Measurements from ENCODE around the gene P2RX1.
A peak's percentile ranks its signal among the peaks of the same experiment; 100 is the strongest.

Gene P2RX1

DNA sequence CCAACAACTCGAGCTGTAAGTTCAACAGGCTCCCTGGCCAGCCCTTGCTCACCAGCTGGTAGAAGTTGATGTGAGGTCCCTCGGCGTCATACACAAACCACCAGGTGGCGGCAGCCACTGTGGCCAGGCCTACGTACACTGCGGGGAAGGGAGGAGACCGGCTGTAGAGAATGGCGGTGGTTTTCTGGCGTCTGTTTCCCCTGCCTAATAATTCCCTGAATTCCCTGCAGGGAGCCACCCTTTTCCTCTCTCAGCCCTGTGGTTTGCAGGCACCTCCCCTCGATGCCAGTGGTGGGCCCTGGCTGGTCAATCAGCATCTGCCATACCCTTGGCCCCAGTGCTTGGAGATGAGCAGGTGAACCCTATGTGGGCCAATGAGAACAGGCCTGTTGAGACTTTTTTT lies 18.9 kb upstream of the P2RX1 start:
- no peak overlapping the region for H3K4me3 ChIP-seq (ENCODE audit: low read length)
- no peak overlapping the region for H3K4me2 ChIP-seq (ENCODE audit: low read length)
- peaks cover 4% of the 10 kb centered on the region; the same call in 1 of the 2 replicates for H4K20me1 ChIP-seq (ENCODE audit: control insufficient read depth, insufficient read depth, low read depth, low read length)
- peaks cover 91% of the 10 kb centered on the region for H3K36me3 ChIP-seq (ENCODE audit: control insufficient read depth, low read length)
- H3K9me2 ChIP-seq (replicated peaks; ENCODE audit: control insufficient read depth, low read length): no peaks in the 10 kb centered on the region
- no peaks in the 10 kb centered on the region for H3K4me1 ChIP-seq (ENCODE audit: control insufficient read depth, low read length)
- H3F3A ChIP-seq (ENCODE audit: control insufficient read depth, insufficient read depth): no peaks in the 10 kb centered on the region
- H3K27ac ChIP-seq (ENCODE audit: low read depth, low read length): no peak overlapping the region
- H3K79me2 ChIP-seq (ENCODE audit: control insufficient read depth, low read length): no peaks in the 10 kb centered on the region; the same call in 1 of the 2 replicates
- no peaks in the 10 kb centered on the region for H3K27me3 ChIP-seq (ENCODE audit: control insufficient read depth, low read length)
- TF ChIP-seq CTCF (IDR thresholded peaks at IDR 0.05; ENCODE audit: low read depth, low read length, poor library complexity, severe bottlenecking) (peak; percentile 63), EZH2phosphoT487 (IDR thresholded peaks at IDR 0.05; ENCODE audit: borderline replicate concordance, low read length) (no peak)
- no peaks in the 10 kb centered on the region for H3K9me3 ChIP-seq (ENCODE audit: control insufficient read depth, insufficient read depth, low read length)

GRCh38 chr17:3929764-3930163 lies 13.5 kb upstream of the P2RX1 start:
- H3K9me3 ChIP-seq (ENCODE audit: control insufficient read depth, insufficient read depth, low read length): no peaks in the 10 kb centered on the region
- peaks cover 92% of the 10 kb centered on the region for H3K36me3 ChIP-seq (ENCODE audit: control insufficient read depth, low read length)
- no peak overlapping the region for H3K4me2 ChIP-seq (ENCODE audit: low read length)
- H3K27ac ChIP-seq (ENCODE audit: low read depth, low read length): no peak overlapping the region
- H3K4me1 ChIP-seq (ENCODE audit: control insufficient read depth, low read length): peaks cover 3% of the 10 kb centered on the region; the same call in 1 of the 2 replicates
- no peak overlapping the region for H3K4me3 ChIP-seq (ENCODE audit: low read length)
- TF ChIP-seq EZH2phosphoT487 (IDR thresholded peaks at IDR 0.05; ENCODE audit: borderline replicate concordance, low read length): no peak
- no peak for TF ChIP-seq CTCF (IDR thresholded peaks at IDR 0.05; ENCODE audit: low read depth, low read length, poor library complexity, severe bottlenecking)
- H4K20me1 ChIP-seq (ENCODE audit: control insufficient read depth, insufficient read depth, low read depth, low read length): no peaks in the 10 kb centered on the region
- no peaks in the 10 kb centered on the region for H3K9me2 ChIP-seq (replicated peaks; ENCODE audit: control insufficient read depth, low read length)
- H3K79me2 ChIP-seq (ENCODE audit: control insufficient read depth, low read length): no peaks in the 10 kb centered on the region
- no peaks in the 10 kb centered on the region for H3K27me3 ChIP-seq (ENCODE audit: control insufficient read depth, low read length)
- peaks cover 10% of the 10 kb centered on the region; the same call in 1 of the 2 replicates for H3F3A ChIP-seq (ENCODE audit: control insufficient read depth, insufficient read depth)

DNA sequence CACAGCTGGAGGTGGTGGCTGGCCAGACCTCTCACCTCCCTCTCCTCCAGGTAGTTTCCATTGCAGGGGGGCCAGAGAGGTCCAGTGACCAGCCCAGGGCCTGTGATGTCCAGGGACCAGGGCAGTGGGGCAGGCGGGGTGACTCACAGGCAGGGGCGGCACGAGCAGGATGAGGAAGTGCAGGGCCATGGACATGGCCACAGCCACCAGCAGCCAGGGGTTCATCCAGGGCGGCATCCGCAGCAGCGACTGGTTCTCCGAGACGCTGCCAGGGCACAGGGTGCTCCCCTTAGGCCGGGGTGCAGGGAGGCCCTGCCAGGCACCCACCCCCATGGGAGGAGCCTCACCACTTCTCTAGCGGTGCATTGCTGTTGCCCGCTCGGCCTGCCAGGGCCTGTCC lies 12.9 kb upstream of the P2RX1 start:
- Histone ChIP-seq H3K4me3 (ENCODE audit: low read length) (no peak overlapping the region), H3K36me3 (ENCODE audit: control insufficient read depth, low read length) (peaks cover 92% of the 10 kb centered on the region), H3K4me1 (ENCODE audit: control insufficient read depth, low read length) (peaks cover 6% of the 10 kb centered on the region), H3F3A (ENCODE audit: control insufficient read depth, insufficient read depth) (peaks cover 12% of the 10 kb centered on the region), H3K27ac (ENCODE audit: low read depth, low read length) (no peak overlapping the region), H3K27me3 (ENCODE audit: control insufficient read depth, low read length) (no peaks in the 10 kb centered on the region), H3K9me3 (ENCODE audit: control insufficient read depth, insufficient read depth, low read length) (no peaks in the 10 kb centered on the region), H4K20me1 (ENCODE audit: control insufficient read depth, insufficient read depth, low read depth, low read length) (no peaks in the 10 kb centered on the region), H3K79me2 (ENCODE audit: control insufficient read depth, low read length) (no peaks in the 10 kb centered on the region), H3K4me2 (ENCODE audit: low read length) (no peak overlapping the region), H3K9me2 (replicated peaks; ENCODE audit: control insufficient read depth, low read length) (no peaks in the 10 kb centered on the region)
- TF ChIP-seq CTCF (IDR thresholded peaks at IDR 0.05; ENCODE audit: low read depth, low read length, poor library complexity, severe bottlenecking) (no peak), EZH2phosphoT487 (IDR thresholded peaks at IDR 0.05; ENCODE audit: borderline replicate concordance, low read length) (no peak)

All from DOHH2 (cell line).